Activated T-helper 1 cell treated with Interleukin-2 at 50 U/mL for 16 hours (primary cell): ENCODE measurements around the gene PCAT6.
"Not testable (repeated sequence)": the region's sequence is repeated elsewhere in the genome, so short reads cannot be mapped to it uniquely, and the experiment has no call there.

ENCODE experiments used
- DNase-seq: peaks from one replicate; pipeline ENCODE4 v3.0.0-alpha.2; 2020; ENCODE audit warnings: low read depth

Gene PCAT6

GRCh38 chr1:202810615-202811295, at the start of gene PCAT6:
PCAT6 (plus strand) TSS chr1:202810954.
- peak; percentile 73 for DNase-seq

GRCh38 chr1:202762019-202762418, 48.7 kb upstream of the PCAT6 start:
- no peak for DNase-seq

GRCh38 chr1:202765721-202766120, 45.0 kb upstream of the PCAT6 start:
- no peak for DNase-seq

DNA sequence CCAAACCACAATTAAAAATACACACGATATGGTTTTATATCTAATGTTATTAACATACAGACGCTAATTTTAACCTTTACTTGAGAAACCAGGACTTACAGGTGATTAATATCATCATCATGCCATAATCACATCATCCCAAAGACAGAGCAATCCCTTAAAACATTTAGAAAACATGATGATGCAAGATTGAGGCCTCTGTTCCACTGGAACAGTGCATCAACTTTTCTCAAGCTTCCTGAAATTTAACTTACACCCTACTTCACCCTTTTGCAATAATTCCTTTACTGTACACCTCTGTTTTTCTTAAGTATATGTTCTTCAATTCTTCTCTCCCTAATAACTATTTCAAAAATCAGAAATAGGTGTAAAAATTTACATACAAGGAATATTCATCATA, 40.6 kb upstream of the PCAT6 start:
- no peak for DNase-seq

DNA sequence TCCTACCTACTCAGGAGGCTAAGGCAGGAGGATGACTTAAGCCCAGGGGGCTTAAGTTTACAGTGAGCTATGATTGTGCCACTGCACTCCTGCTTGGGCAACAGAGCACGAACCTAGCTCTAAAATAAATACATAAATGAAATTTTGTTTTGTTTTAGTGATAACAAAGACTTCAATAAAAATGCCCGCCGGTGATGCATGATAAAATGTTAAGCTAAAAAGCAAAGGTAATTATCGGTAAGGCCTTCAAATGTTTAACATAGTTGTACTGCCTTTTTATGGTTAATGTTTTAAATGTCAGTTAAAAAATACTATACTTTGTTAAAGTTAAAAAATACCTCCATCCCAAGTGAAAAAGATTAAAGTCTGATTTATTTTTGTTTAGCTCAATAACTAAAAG, 29.6 kb upstream of the PCAT6 start:
- no peak for DNase-seq

GRCh38 chr1:202786804-202787203, 23.9 kb upstream of the PCAT6 start:
- no peak for DNase-seq

DNA sequence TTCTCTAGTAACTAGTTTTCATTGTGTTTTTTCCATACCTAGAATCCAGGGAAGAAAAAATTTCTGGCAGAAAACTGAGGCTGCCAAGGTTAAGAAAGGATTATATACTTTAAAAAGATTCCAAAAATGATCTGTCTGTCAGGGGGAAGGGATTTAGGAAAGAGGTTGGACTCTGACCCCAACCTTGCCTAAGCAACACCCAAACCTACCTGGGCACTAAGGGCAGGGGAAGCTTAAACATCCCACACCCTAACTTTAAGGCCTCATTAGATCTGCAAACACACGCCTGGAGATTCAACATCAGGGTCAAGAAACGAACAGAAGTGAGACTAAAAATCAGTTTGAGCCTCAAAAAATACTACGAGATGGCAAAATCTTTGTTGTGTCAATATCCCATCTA, 22.0 kb upstream of the PCAT6 start:
- DNase-seq, result no peak

DNA sequence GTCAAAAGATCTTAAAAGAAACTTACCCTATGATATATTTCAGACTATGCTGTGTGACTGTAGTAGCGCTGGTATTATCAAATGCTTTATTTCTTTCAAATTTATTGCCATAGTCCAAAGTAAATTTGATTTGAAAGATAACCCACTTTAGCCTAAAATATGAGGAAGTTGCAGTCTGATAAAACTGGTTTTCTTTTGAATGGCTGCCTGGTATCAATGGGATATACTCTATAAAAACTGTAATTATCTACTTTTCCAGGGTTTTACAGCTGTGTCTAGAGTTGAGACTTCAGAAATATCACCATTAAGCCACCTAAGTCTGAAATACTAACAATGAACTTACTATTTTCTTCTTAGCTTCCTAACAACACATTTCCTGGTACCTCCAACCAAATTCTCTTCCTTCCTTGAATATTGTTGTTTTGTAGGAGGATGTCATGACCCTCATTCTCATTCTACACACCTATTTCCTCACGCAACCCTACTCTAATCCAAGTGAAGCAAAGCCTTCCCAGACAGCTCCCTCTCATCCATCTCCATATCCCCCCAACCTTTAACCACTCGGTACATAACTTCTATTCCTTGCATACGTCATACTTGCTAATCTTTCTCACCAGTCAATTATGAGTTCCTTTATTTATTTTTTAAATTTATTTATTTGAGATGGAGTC, 19.5 kb upstream of the PCAT6 start:
- no peak for DNase-seq

- no peak for DNase-seq
Observed at GRCh38 chr1:202794051-202794740, 16.6 kb upstream of the PCAT6 start.

- not testable (repeated sequence) for DNase-seq
Observed at GRCh38 chr1:202794931-202795330, 15.8 kb upstream of the PCAT6 start.

GRCh38 chr1:202796670-202797069, 14.1 kb upstream of the PCAT6 start:
- no peak for DNase-seq

DNA sequence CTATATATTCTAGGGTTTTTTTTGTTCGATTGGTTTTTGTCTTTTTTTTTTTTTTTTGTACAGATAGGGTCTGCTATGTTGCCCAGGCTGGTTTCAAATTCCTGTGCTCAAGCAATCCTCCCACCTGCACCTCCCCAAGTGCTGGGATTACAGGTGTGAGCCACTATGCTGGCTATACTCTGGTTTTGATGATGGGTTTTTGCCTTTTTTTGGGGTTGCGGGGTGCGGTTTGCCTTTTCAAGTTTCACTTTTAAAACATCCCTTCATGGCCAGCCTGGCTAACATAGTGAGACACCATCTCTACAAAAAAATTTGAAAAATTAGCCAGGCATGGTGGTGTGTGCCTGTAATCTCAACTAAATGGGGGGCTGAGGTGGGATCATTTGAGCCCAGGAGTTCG, 12.5 kb upstream of the PCAT6 start:
- no peak for DNase-seq

GRCh38 chr1:202798792-202799331, 11.9 kb upstream of the PCAT6 start:
- DNase-seq, result no peak

DNA sequence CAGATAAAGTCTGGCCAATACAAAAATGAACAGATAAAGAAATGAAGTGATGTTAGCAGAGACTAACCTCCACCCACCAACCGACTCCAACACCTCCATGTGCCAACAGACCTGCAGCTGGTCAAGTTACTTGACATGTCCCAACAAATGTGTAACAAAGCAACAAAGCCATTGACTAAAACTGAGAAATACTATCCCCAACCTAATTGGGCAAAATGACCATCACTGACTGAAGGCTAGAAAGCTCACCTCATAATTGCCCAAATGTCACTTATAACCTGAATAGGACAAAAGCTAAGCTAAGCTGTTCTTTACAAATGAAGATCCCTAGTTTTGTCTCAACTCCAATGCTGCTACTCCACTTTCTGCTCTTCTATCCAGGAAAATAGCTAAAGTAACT, 10.0 kb upstream of the PCAT6 start:
- DNase-seq, result no peak

DNA sequence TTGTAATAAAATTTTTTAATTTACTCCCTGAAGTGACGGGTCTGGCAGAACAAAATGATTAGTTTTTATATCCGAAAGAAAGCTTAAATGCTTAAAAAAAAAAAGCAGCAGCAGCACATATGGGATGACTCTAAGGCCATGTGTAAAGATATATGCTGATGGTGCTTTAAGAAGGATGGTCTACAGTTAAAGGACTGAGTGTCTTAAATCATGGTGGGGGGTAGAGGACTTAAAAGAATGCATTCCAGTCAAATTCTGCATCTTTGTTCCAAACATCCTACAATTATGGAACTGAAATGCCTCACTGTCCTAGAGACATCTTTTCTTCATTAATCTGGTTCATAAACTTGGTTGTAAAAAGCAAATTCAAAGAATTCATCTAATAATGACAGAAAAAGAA, 9.6 kb upstream of the PCAT6 start:
- DNase-seq, result no peak

- no peak for DNase-seq
Observed at GRCh38 chr1:202802034-202802433, 8.7 kb upstream of the PCAT6 start.

DNA sequence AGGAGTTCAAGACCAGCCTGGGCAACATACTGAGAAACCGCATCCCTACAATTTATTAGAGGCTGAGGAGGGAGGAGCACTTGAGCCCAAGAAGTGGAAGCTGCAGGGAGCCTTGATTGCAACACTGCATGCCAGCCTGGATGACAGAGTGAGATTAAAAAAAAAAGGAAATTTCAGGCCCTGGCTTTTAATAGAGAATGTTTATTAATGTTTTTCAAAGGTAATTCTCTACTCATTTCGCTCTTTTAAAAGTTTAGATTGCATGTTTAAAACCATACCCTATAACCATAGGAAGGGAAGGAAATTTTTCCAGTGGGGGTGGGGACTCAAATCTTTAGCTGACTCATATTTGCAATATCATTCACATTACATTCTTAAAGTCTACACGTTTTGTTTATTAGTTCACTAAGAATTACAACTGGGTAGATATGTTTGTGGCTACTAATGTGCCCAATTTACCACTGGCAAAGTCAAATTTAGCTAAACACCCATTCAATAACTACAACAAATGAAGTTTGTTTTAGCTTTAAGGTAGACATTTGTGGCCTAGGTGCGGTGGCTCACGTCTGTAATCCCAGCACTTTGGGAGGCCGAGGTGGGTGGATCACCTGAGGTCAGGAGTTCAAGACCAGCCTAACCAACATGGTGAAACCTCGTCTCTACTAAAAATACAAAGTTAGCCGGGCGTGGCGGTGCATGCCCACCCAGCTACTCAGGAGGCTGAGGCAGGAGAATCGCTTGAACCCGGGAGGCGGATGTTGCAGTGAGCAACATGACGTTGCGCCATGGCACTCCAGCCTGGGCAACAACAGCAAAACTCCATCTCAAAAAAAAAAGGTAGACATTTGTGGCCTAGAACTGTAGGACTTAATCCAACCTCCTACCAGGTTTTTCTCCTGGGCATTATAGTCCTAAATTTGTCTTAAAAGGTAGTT, 7.5 kb upstream of the PCAT6 start:
- no peak for DNase-seq

GRCh38 chr1:202804126-202804525, 6.6 kb upstream of the PCAT6 start:
- DNase-seq, result no peak

DNA sequence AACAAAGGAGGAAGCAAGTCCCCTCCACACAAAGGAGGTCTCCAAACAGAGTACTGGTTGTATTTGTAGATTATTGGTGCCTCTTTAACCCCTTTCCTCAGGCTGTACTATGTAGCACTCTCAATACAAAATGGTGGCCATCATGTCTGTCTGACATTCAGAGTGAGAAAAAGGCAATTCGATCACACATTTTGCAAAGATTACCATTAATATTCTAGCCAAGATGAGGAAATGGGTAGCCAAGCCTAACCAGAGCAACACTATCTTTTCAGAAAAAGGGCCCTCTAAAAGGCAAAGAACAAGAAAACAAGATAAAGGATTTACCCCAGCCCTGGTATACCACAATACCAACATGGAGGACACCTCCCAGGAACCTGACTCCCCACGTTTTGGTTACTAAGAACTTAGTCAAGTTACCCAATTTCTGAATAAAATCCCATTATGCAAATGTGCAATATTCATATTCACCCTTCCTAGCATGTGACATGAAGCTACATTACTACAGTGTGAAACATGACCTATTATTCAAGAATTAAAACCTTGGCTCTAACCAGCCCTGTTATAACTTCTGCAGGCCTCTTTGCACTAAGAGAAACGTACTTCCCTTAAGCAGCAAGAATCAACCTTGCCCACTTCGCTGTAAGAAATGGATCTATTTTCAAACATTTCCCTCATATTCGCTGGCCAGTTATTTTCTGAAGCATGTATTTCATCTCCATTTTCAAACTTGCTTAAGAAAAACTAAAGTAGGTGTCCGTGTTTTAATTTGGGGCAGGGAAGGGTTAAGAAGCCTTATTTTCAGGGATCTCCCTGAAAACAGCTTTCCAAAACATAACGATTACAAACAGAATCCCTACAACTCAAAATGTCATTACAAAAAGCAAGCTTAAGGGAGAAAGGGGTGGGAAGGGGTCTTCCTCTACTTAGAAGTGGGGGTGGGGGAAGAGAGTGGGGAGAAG, 4.6 kb upstream of the PCAT6 start:
- DNase-seq, result no peak

DNA sequence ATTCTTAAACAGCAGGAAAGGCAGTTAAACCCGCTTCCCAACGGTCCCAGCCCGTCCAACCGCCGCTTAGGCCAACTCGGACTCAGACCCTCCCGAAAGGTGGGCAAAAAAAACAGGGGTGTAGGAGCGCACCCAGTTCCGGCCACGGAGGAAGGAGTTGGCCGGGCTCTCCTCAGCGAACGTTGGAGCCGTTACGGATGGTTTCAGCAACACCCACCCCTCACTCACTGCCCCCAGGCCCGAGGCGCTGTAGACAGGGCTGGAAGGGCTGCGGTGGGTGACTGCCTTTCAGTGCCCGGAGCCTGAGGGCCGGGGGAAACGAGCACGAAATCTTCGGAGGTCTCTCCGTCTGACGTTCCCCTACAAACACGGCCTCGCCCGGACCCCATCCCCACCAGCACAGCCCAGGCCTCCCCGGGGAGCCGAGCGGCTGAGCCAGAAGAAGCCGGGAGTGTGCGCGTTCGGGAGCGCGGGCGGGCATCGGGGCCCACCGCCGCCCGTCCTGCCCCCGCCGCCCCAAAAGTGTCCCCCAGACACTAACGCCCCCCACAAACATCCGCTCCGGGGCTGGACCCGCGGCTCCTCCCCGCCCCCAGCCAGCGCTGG, 3.8 kb upstream of the PCAT6 start:
- DNase-seq, result no peak
